Stomach (tissue), 4 donors: ENCODE measurements around the gene BHLHE23.

ENCODE experiments used
- CTCF ChIP-seq, 7 experiments: fragments of 450-650 bp in 4 of 7; fragments of 200-600 bp in 3 of 7; sonication (generic) in 3 of 7; IDR thresholded peaks; one replicate each; pipeline ENCODE4 v1.5.1; 2016 to 2019; ENCODE audit warnings: antibody characterized with exemption in 7 of 7, control low read depth in 2 of 7, mild to moderate bottlenecking in 1 of 7
- POLR2A ChIP-seq, 4 donors: fragments of 450-650 bp; IDR thresholded peaks; one replicate each; pipeline ENCODE4 v1.6.1; 2016; ENCODE audit warnings: antibody characterized with exemption in 4 of 4, control low read depth in 2 of 4, mild to moderate bottlenecking in 1 of 4, moderate library complexity in 1 of 4

DNA sequence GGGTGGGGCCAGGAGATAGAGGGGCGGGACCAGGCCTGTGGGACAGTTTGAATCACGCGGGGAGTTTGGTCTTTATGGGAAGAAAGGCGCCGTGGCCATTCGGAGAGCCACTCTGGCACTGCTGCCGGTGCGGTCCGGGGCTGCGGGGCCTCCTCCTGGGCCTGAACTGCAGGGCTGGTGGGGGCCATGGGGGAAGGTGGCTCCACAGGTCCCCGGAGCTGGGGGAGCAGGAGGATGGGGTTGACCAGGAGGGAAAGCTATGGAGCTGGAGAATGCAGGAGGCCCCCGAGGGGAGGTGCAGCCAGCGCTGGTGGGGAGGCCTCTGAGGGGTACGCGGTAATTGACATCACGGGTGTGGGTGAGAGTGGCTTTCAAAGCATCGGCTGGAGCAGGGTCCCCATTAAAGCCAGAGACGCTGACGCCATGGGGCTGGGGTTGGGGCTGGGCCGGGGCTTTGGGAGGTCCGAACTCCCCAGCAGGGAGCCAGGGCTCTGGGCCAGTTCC, 1.8 kb upstream of the BHLHE23 start:
- TF ChIP-seq CTCF (IDR thresholded peaks at IDR 0.05) (no peak), POLR2A (IDR thresholded peaks at IDR 0.05) (no peak)
